ENCODE results near the gene ABCD1. TPM values are rescaled to one million over a fixed set of nuclear protein-coding genes. Genes with fewer than 3 reads are reported as not detected.

The ABCD1 gene
- total and polyA plus RNA-seq, 2 experiments from 2014 or later = 10.5 to 14.2 TPM

DNA sequence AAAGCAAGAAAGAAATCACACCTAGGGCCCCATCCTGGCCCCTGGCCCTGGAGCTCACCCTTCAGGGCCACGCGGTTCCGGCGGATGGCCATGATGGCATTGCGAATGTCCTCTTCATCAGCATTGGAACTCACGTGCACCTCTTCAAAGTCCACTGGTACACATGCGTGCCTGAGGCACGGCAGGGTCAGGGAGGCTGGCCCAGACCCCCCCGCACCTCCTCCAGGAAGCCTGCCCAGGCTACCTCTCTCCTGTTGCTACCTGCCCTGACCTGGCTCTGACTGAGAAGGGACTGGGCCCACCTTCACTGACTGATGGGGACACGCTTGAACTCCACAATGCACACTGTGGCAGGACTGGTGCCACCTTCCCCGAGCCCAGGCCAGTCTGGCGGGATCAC, 65.0 kb downstream of the ABCD1 start:
- Histone ChIP-seq H3K4me1 (ENCODE audit: insufficient read depth) (peaks cover 4% of the 10 kb centered on the region), H3K36me3 (replicated peaks; ENCODE audit: insufficient read depth, low read depth) (no peaks in the 10 kb centered on the region), H3K27ac (no peak overlapping the region), H3K79me2 (peaks cover 23% of the 10 kb centered on the region), H3K4me3 (no peak overlapping the region), H3K4me2 (no peak overlapping the region), H3K9me2 (replicated peaks; ENCODE audit: insufficient read depth) (no peaks in the 10 kb centered on the region), H3K9me3 (ENCODE audit: low read depth) (no peaks in the 10 kb centered on the region), H4K20me1 (ENCODE audit: insufficient read depth, poor library complexity, severe bottlenecking) (no peaks in the 10 kb centered on the region), H2AFZ (no peak overlapping the region), H3K27me3 (no peaks in the 10 kb centered on the region)
- TF ChIP-seq, protein P1, sequence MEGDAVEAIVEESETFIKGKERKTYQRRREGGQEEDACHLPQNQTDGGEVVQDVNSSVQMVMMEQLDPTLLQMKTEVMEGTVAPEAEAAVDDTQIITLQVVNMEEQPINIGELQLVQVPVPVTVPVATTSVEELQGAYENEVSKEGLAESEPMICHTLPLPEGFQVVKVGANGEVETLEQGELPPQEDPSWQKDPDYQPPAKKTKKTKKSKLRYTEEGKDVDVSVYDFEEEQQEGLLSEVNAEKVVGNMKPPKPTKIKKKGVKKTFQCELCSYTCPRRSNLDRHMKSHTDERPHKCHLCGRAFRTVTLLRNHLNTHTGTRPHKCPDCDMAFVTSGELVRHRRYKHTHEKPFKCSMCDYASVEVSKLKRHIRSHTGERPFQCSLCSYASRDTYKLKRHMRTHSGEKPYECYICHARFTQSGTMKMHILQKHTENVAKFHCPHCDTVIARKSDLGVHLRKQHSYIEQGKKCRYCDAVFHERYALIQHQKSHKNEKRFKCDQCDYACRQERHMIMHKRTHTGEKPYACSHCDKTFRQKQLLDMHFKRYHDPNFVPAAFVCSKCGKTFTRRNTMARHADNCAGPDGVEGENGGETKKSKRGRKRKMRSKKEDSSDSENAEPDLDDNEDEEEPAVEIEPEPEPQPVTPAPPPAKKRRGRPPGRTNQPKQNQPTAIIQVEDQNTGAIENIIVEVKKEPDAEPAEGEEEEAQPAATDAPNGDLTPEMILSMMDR (IDR thresholded peaks at IDR 0.05; ENCODE audit: poor library complexity) = no peak
- TF ChIP-seq EZH2phosphoT487 (IDR thresholded peaks at IDR 0.05; ENCODE audit: low read depth, severe bottlenecking, unreplicated experiment) (no peak), EZH2 (IDR thresholded peaks at IDR 0.05; ENCODE audit: borderline replicate concordance) (no peak)
- DNase-seq (ENCODE audit: low spot score) = no peak
- WGBS (ENCODE audit: low lambda C conversion rate, missing lambda C conversion rate) = 89% methylated on average over 12 of the region's 12 CpGs

GRCh38 chrX:153791104-153791852, 66.6 kb downstream of the ABCD1 start:
- no peak overlapping the region for H3K4me3 ChIP-seq
- WGBS (ENCODE audit: low lambda C conversion rate, missing lambda C conversion rate) = 83% methylated on average over 17 of the region's 17 CpGs
- no peak overlapping the region for H3K4me2 ChIP-seq
- peaks cover 36% of the 10 kb centered on the region for H3K79me2 ChIP-seq
- no peak overlapping the region for H3K27ac ChIP-seq
- no peaks in the 10 kb centered on the region for H3K9me3 ChIP-seq (ENCODE audit: low read depth)
- H3K27me3 ChIP-seq = no peaks in the 10 kb centered on the region
- no peaks in the 10 kb centered on the region for H3K9me2 ChIP-seq (replicated peaks; ENCODE audit: insufficient read depth)
- H3K4me1 ChIP-seq (ENCODE audit: insufficient read depth) = peaks cover 9% of the 10 kb centered on the region
- no peak overlapping the region for H2AFZ ChIP-seq
- TF ChIP-seq, protein P1 (IDR thresholded peaks at IDR 0.05; ENCODE audit: poor library complexity) = no peak
- TF ChIP-seq EZH2 (IDR thresholded peaks at IDR 0.05; ENCODE audit: borderline replicate concordance) = no peak
- TF ChIP-seq EZH2phosphoT487 (IDR thresholded peaks at IDR 0.05; ENCODE audit: low read depth, severe bottlenecking, unreplicated experiment) = no peak
- no peaks in the 10 kb centered on the region for H3K36me3 ChIP-seq (replicated peaks; ENCODE audit: insufficient read depth, low read depth)
- DNase-seq (ENCODE audit: low spot score) = no peak
- H4K20me1 ChIP-seq (ENCODE audit: insufficient read depth, poor library complexity, severe bottlenecking) = no peaks in the 10 kb centered on the region

DNA sequence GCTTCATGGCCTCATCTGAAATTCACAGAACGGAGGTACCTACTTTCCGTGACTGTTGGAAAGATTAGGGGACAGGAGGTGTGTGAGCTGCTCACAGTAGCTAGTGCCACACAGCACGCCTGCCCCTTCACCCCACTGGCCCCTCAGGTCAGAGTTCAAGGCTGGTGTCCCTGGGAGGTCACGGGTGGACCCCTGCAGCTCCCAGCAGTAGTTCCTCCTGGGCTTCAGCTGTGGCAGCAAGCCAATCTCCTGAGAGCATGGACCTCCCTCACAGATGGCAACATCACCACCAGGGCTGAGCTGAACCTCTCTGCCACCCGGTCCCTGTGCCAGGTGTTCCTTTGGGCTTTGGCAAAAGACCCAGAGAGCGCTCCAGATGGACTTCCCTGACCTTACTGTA, 67.7 kb downstream of the ABCD1 start:
- Histone ChIP-seq H2AFZ (no peak overlapping the region), H3K36me3 (replicated peaks; ENCODE audit: insufficient read depth, low read depth) (no peaks in the 10 kb centered on the region), H3K9me3 (ENCODE audit: low read depth) (no peaks in the 10 kb centered on the region), H3K79me2 (peaks cover 37% of the 10 kb centered on the region), H3K27ac (no peak overlapping the region), H4K20me1 (ENCODE audit: insufficient read depth, poor library complexity, severe bottlenecking) (no peaks in the 10 kb centered on the region), H3K4me3 (no peak overlapping the region), H3K27me3 (no peaks in the 10 kb centered on the region), H3K4me2 (no peak overlapping the region), H3K9me2 (replicated peaks; ENCODE audit: insufficient read depth) (no peaks in the 10 kb centered on the region), H3K4me1 (ENCODE audit: insufficient read depth) (peaks cover 9% of the 10 kb centered on the region)
- DNase-seq (ENCODE audit: low spot score) = no peak
- 84% methylated on average over 6 of the region's 6 CpGs for WGBS (ENCODE audit: low lambda C conversion rate, missing lambda C conversion rate)
- TF ChIP-seq, protein P1 (IDR thresholded peaks at IDR 0.05; ENCODE audit: poor library complexity) = no peak
- no peak for TF ChIP-seq EZH2 (IDR thresholded peaks at IDR 0.05; ENCODE audit: borderline replicate concordance)

All from hepatocyte (in vitro differentiated cells).